ENCODE results near the gene MTRFR. TPM values are rescaled to one million over a fixed set of nuclear protein-coding genes. Genes with fewer than 3 reads are reported as not detected.

Gene MTRFR
- total RNA-seq, 1 donor from 2014 or later, result 15.1 TPM

DNA sequence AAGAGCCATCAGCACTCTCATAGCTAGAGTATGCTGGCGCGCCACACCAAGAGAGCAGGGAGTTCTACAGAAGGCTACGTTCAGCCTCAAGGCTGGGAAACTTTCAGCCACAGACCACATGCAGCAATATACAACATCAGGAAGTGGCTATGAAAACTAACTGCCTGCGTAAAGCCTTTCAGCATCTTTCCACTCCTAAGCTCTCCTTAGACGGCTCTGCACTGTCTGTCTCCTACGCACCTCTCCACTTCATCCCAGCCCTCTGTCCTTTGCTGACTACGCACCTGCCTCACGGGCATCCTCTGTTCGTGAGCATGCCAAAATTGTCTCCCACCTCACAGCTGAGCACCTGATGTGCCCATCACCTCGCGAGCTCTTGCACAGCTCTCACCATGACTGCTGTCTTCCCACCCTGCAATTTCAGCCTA, 10.0 kb upstream of the MTRFR start:
- Mint-ChIP-seq H3K4me3 (ENCODE audit: low read depth) (no peak overlapping the region), H3K4me1 (ENCODE audit: low read depth) (no peaks in the 10 kb centered on the region), H3K27me3 (no peaks in the 10 kb centered on the region), H3K27ac (no peak overlapping the region), H3K36me3 (ENCODE audit: insufficient read depth) (peaks cover 4% of the 10 kb centered on the region), H3K9me3 (ENCODE audit: low read depth) (no peaks in the 10 kb centered on the region)
- no peak for TF ChIP-seq CTCF (IDR thresholded peaks at IDR 0.05; ENCODE audit: unreplicated experiment)
- no peak for DNase-seq (ENCODE audit: low spot score, unreplicated experiment)

DNA sequence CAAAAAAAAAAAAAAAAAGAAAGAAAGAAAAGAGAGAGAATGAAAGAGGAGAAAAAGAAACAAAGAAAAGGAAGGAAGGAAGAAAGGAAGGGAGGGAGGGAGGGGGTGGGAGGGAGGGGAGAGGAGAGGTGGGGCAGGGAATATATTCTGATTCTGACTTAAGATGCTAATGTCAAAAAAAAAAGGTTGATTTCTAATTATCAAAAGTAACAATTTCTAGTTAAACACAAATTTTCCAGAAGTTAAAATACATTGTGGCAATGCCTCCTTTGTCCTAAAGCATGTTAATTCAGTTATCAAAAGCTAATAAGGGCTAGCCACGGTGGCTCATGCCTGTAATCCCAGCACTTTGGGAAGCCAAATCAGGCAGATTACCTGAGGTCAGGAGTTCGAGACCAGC, 7.8 kb upstream of the MTRFR start:
- Mint-ChIP-seq H3K36me3 (ENCODE audit: insufficient read depth) (peaks cover 3% of the 10 kb centered on the region), H3K9me3 (ENCODE audit: low read depth) (no peaks in the 10 kb centered on the region), H3K4me1 (ENCODE audit: low read depth) (no peaks in the 10 kb centered on the region), H3K4me3 (ENCODE audit: low read depth) (no peak overlapping the region), H3K27ac (no peak overlapping the region), H3K27me3 (no peaks in the 10 kb centered on the region)
- no peak for TF ChIP-seq CTCF (IDR thresholded peaks at IDR 0.05; ENCODE audit: unreplicated experiment)
- DNase-seq (ENCODE audit: low spot score, unreplicated experiment), result no peak

- Mint-ChIP-seq H3K27ac (no peak overlapping the region), H3K9me3 (ENCODE audit: low read depth) (no peaks in the 10 kb centered on the region), H3K4me1 (ENCODE audit: low read depth) (peaks cover 7% of the 10 kb centered on the region)
These were observed 5.5 kb upstream of the MTRFR start for GRCh38 chr12:123227581-123228258.

DNA sequence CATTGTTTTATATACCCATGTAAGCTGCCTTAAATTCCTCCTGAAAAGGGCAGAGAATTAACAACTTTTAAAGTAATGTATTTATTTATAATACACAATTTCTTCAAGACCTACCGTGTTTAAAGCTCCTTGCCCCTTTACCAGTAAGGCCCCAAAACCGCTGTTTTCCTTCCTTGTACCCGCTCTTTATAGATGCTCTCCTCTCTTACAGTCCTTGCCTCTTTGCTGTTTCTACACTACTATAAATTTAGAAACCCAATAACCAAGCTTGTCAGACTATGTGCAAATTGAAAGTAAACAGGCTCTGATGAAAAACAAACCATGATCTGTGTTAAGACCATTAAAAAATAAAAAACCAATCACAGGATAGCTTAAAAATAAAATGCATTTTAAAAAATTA, 4.2 kb upstream of the MTRFR start:
- no peak for DNase-seq (ENCODE audit: low spot score, unreplicated experiment)
- no peaks in the 10 kb centered on the region for H3K9me3 Mint-ChIP-seq (ENCODE audit: low read depth)
- no peaks in the 10 kb centered on the region for H3K27me3 Mint-ChIP-seq
- H3K4me3 Mint-ChIP-seq (ENCODE audit: low read depth), result no peak overlapping the region
- peaks cover 14% of the 10 kb centered on the region for H3K4me1 Mint-ChIP-seq (ENCODE audit: low read depth)
- no peak overlapping the region for H3K27ac Mint-ChIP-seq
- no peak for TF ChIP-seq CTCF (IDR thresholded peaks at IDR 0.05; ENCODE audit: unreplicated experiment)
- no peaks in the 10 kb centered on the region for H3K36me3 Mint-ChIP-seq (ENCODE audit: insufficient read depth)

More at GRCh38 chr12:123227581-123228258, 5.5 kb upstream of the MTRFR start:
- no peak for TF ChIP-seq CTCF (IDR thresholded peaks at IDR 0.05; ENCODE audit: unreplicated experiment)
- no peak for DNase-seq (ENCODE audit: low spot score, unreplicated experiment)
- no peaks in the 10 kb centered on the region for H3K27me3 Mint-ChIP-seq
- no peaks in the 10 kb centered on the region for H3K36me3 Mint-ChIP-seq (ENCODE audit: insufficient read depth)
- no peak overlapping the region for H3K4me3 Mint-ChIP-seq (ENCODE audit: low read depth)

GRCh38 chr12:123231931-123232330, 1.3 kb upstream of the MTRFR start:
- Mint-ChIP-seq H3K4me3 (ENCODE audit: low read depth) (peak overlapping the region; percentile 93), H3K4me1 (ENCODE audit: low read depth) (peaks cover 18% of the 10 kb centered on the region), H3K27me3 (no peaks in the 10 kb centered on the region), H3K9me3 (ENCODE audit: low read depth) (no peaks in the 10 kb centered on the region), H3K36me3 (ENCODE audit: insufficient read depth) (peaks cover 3% of the 10 kb centered on the region), H3K27ac (peak overlapping the region; percentile 38)
- TF ChIP-seq CTCF (IDR thresholded peaks at IDR 0.05; ENCODE audit: unreplicated experiment), result no peak
- no peak for DNase-seq (ENCODE audit: low spot score, unreplicated experiment)

All from progenitor cell of endocrine pancreas (in vitro differentiated cells).